ENCODE results near the gene ADCY2.

ADCY2 gene

GRCh38 chr5:7770436-7770835 lies 374.5 kb downstream of the ADCY2 start:
- no peak overlapping the region for H3K4me2 ChIP-seq (ENCODE audit: low read length)
- H4K20me1 ChIP-seq (ENCODE audit: insufficient read depth, low read length), result no peaks in the 10 kb centered on the region
- H3K4me1 ChIP-seq (ENCODE audit: low read length), result no peaks in the 10 kb centered on the region
- TF ChIP-seq CTCF (IDR thresholded peaks at IDR 0.05; ENCODE audit: low read depth, low read length) (no peak), EZH2phosphoT487 (IDR thresholded peaks at IDR 0.05; ENCODE audit: low read depth) (no peak)
- no peaks in the 10 kb centered on the region for H3K79me2 ChIP-seq (ENCODE audit: low read length)
- no peaks in the 10 kb centered on the region for H3K36me3 ChIP-seq (replicated peaks; ENCODE audit: low read depth, low read length)
- no peak overlapping the region for H3K4me3 ChIP-seq (ENCODE audit: low read length)
- H3K9me3 ChIP-seq (ENCODE audit: insufficient read depth, low read length), result no peaks in the 10 kb centered on the region
- H3K9ac ChIP-seq (ENCODE audit: low read length), result no peak overlapping the region
- H2AFZ ChIP-seq (ENCODE audit: low read depth, low read length), result no peak overlapping the region
- no peak overlapping the region for H3K27ac ChIP-seq (ENCODE audit: low read length)
- H3K27me3 ChIP-seq (ENCODE audit: low read depth, low read length), result no peaks in the 10 kb centered on the region

GRCh38 chr5:7772141-7772540 lies 376.2 kb downstream of the ADCY2 start:
- H4K20me1 ChIP-seq (ENCODE audit: insufficient read depth, low read length), result no peaks in the 10 kb centered on the region
- H3K27ac ChIP-seq (ENCODE audit: low read length), result no peak overlapping the region
- no peak overlapping the region for H3K9ac ChIP-seq (ENCODE audit: low read length)
- no peak overlapping the region for H3K4me2 ChIP-seq (ENCODE audit: low read length)
- no peak overlapping the region for H2AFZ ChIP-seq (ENCODE audit: low read depth, low read length)
- no peaks in the 10 kb centered on the region for H3K9me3 ChIP-seq (ENCODE audit: insufficient read depth, low read length)
- H3K36me3 ChIP-seq (replicated peaks; ENCODE audit: low read depth, low read length), result no peaks in the 10 kb centered on the region
- no peaks in the 10 kb centered on the region for H3K27me3 ChIP-seq (ENCODE audit: low read depth, low read length)
- H3K79me2 ChIP-seq (ENCODE audit: low read length), result no peaks in the 10 kb centered on the region
- no peaks in the 10 kb centered on the region for H3K4me1 ChIP-seq (ENCODE audit: low read length)
- no peak overlapping the region for H3K4me3 ChIP-seq (ENCODE audit: low read length)
- no peak for TF ChIP-seq EZH2phosphoT487 (IDR thresholded peaks at IDR 0.05; ENCODE audit: low read depth)
- TF ChIP-seq CTCF (IDR thresholded peaks at IDR 0.05; ENCODE audit: low read depth, low read length), result no peak

GRCh38 chr5:7773178-7773577 lies 377.2 kb downstream of the ADCY2 start:
- Histone ChIP-seq H3K4me2 (ENCODE audit: low read length) (no peak overlapping the region), H3K79me2 (ENCODE audit: low read length) (no peaks in the 10 kb centered on the region), H3K4me1 (ENCODE audit: low read length) (no peaks in the 10 kb centered on the region), H4K20me1 (ENCODE audit: insufficient read depth, low read length) (no peaks in the 10 kb centered on the region), H3K4me3 (ENCODE audit: low read length) (no peak overlapping the region), H3K27ac (ENCODE audit: low read length) (no peak overlapping the region), H3K36me3 (replicated peaks; ENCODE audit: low read depth, low read length) (no peaks in the 10 kb centered on the region), H3K27me3 (ENCODE audit: low read depth, low read length) (no peaks in the 10 kb centered on the region), H3K9me3 (ENCODE audit: insufficient read depth, low read length) (no peaks in the 10 kb centered on the region), H2AFZ (ENCODE audit: low read depth, low read length) (no peak overlapping the region), H3K9ac (ENCODE audit: low read length) (no peak overlapping the region)
- TF ChIP-seq CTCF (IDR thresholded peaks at IDR 0.05; ENCODE audit: low read depth, low read length), result no peak
- TF ChIP-seq EZH2phosphoT487 (IDR thresholded peaks at IDR 0.05; ENCODE audit: low read depth), result no peak

- Histone ChIP-seq H4K20me1 (ENCODE audit: insufficient read depth, low read length) (no peaks in the 10 kb centered on the region), H3K9me3 (ENCODE audit: insufficient read depth, low read length) (no peaks in the 10 kb centered on the region), H2AFZ (ENCODE audit: low read depth, low read length) (no peak overlapping the region), H3K4me1 (ENCODE audit: low read length) (no peaks in the 10 kb centered on the region), H3K79me2 (ENCODE audit: low read length) (no peaks in the 10 kb centered on the region), H3K36me3 (replicated peaks; ENCODE audit: low read depth, low read length) (no peaks in the 10 kb centered on the region), H3K27me3 (ENCODE audit: low read depth, low read length) (no peaks in the 10 kb centered on the region), H3K4me2 (ENCODE audit: low read length) (no peak overlapping the region), H3K9ac (ENCODE audit: low read length) (no peak overlapping the region), H3K4me3 (ENCODE audit: low read length) (no peak overlapping the region), H3K27ac (ENCODE audit: low read length) (no peak overlapping the region)
- TF ChIP-seq EZH2phosphoT487 (IDR thresholded peaks at IDR 0.05; ENCODE audit: low read depth) (no peak), CTCF (IDR thresholded peaks at IDR 0.05; ENCODE audit: low read depth, low read length) (no peak)
These were observed 380.5 kb downstream of the ADCY2 start for GRCh38 chr5:7776442-7776841.

Data from OCI-LY3 (cell line).